ENCODE results near the gene TPRG1.

The TPRG1 gene

GRCh38 chr3:189167027-189167766 lies 4.6 kb upstream of the TPRG1 start:
- DNase-seq: no peak

GRCh38 chr3:189168711-189169110 lies 3.1 kb upstream of the TPRG1 start:
- no peak for DNase-seq

GRCh38 chr3:189169728-189170127 lies 2.0 kb upstream of the TPRG1 start:
- no peak for DNase-seq

- no peak for DNase-seq
Measured at GRCh38 chr3:189170559-189170958, 1.2 kb upstream of the TPRG1 start.

GRCh38 chr3:189172668-189173419 lies 1.1 kb downstream of the TPRG1 start:
- DNase-seq: no peak

GRCh38 chr3:189184566-189184965 lies 12.8 kb downstream of the TPRG1 start:
- no peak for DNase-seq

GRCh38 chr3:189186101-189186500 lies 14.3 kb downstream of the TPRG1 start:
- DNase-seq: no peak

- DNase-seq: no peak
Measured at GRCh38 chr3:189188466-189188865, 16.7 kb downstream of the TPRG1 start.

GRCh38 chr3:189192725-189193124 lies 21.0 kb downstream of the TPRG1 start:
- DNase-seq: no peak

GRCh38 chr3:189195302-189195701 lies 23.5 kb downstream of the TPRG1 start:
- no peak for DNase-seq

- no peak for DNase-seq
Measured at GRCh38 chr3:189202106-189202505, 30.3 kb downstream of the TPRG1 start.

GRCh38 chr3:189202583-189202982 lies 30.8 kb downstream of the TPRG1 start:
- no peak for DNase-seq

- DNase-seq: no peak
Measured at GRCh38 chr3:189204167-189204866, 32.5 kb downstream of the TPRG1 start.

- no peak for DNase-seq
Measured at GRCh38 chr3:189204937-189205336, 33.2 kb downstream of the TPRG1 start.

GRCh38 chr3:189210251-189210770 lies 38.5 kb downstream of the TPRG1 start:
- no peak for DNase-seq

GRCh38 chr3:189212681-189213080 lies 40.9 kb downstream of the TPRG1 start:
- no peak for DNase-seq

GRCh38 chr3:189214651-189215050 lies 42.9 kb downstream of the TPRG1 start:
- no peak for DNase-seq

GRCh38 chr3:189222927-189223636 lies 51.3 kb downstream of the TPRG1 start:
- no peak for DNase-seq

GRCh38 chr3:189225431-189225830 lies 53.7 kb downstream of the TPRG1 start:
- DNase-seq: no peak

- DNase-seq: no peak
Measured at GRCh38 chr3:189227249-189227648, 55.5 kb downstream of the TPRG1 start.

- no peak for DNase-seq
Measured at GRCh38 chr3:189229196-189229828, 57.5 kb downstream of the TPRG1 start.

GRCh38 chr3:189232790-189233189 lies 61.0 kb downstream of the TPRG1 start:
- no peak for DNase-seq

Measured in effector CD4-positive, alpha-beta T cell (primary cell).